GM19239 (cell line): ENCODE measurements around the gene SLC4A5.

Source experiments
- DNase-seq: peaks from one replicate; pipeline ENCODE4 v3.0.0; 2011; ENCODE audit warnings: low spot score; ENCODE audit not compliant: insufficient read length
- FAIRE-seq: peaks from 2 replicates; lab custom pipeline; 2011; peaks lifted over from hg19 to GRCh38; lab: Jason Lieb, UNC

Gene SLC4A5

DNA sequence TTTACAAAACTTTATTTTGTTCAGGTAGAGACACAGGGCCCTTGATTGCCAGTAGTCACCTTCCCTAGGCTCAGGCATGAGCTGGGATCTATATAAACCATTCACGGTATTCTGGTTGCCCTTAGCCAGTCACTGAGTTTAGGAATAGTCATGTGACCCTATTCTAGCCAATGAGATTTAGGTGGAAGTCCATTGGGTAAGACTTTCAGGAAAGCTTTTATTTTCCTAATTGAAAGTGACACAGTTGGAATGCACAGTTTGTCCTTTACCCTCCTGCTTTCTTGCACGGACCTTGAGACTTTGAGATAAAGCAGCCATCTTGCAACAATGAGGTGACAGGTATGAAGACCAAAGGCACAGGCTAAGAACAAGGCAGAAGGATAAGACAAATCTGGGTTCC, 21.5 kb downstream of the SLC4A5 start:
- FAIRE-seq (no peak), DNase-seq (no peak)

DNA sequence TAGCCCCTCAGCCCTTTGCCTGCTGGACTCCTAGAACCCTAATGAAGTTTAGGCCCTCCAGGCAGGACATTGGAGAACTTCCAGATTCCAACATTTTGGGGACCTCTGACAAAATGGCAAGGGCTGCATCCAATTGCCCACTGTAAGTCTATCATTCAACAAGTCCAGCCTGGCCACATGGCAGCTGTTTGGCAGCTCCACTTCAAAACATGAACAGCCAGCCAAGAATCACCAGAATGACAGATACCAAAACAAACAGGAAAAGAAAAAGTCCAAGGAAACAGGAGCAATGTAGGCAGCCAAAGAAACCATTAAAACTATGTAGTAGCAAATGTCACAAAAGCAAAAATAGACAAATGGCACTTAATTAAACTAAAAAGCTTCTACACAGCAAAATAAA, 25.5 kb downstream of the SLC4A5 start:
- FAIRE-seq (no peak), DNase-seq (no peak)

DNA sequence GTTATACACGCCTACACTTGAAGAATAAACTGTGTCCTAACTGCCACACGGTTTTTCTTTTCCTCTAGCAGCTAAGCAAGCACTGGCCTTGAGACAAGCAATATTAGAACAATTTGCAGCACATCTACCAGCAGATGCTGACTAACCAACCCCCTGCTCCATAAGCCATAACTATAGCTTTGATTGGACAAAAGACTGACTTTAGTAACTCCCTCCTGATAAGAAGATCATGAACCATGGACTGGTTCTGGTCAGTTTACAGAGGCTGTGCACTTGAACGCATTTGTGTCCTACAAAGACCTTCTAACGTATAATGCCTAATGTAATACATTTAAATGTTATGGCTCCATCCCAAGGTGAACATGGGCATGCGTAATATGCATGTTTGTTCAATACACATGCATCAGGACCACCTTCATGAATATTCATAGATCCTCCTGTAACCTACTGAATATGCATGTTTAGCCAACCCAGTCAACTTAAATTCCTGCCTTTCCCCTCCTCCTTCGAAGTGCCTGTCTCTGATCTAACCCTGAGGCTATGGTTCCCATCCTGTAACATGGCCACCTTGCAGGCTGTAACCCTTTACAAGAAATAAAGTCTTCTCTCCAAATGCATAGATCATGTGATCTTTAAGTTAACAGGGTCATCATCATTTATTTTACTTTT, 26.5 kb downstream of the SLC4A5 start:
- FAIRE-seq (peak; percentile 31), DNase-seq (no peak)

DNA sequence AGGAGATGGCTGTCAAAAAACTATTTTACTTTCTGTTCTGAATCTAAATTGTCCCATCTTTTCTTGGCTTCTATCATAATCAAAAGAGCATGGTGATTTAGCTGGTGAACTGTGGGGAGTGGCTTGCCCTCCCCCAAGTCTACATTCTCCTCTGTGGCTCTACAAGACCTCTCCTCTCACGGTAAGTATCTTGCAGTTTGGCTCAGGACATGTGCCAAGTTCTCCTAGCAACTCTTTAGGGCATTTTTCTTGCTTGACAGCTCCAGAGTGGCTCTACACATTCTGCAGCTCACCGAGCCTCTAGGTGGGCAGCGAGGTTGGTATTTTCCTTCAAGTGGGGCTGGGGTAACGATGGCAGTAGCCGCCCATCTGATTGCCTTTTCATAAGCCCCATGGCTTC, 29.1 kb downstream of the SLC4A5 start:
- DNase-seq: no peak
- no peak for FAIRE-seq

DNA sequence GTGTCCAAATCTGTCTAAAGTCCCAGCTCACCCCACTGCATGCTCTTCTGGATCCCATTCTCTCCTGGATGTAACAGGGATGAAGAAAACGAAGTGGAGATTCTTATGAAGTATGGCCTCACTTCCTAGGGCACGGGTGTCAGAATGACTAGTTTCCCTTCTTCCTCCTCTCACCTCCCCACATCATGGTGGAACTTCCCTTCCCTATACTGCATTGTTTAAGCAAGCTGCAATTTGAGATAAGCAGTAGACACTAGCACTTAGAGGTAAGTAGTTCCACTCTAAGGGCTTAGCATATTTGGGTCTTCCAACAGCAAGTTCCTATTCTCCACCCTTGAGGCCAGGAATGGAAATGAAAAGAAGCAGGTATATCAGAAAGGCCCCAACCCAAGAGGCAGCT, 29.7 kb downstream of the SLC4A5 start:
- DNase-seq (no peak), FAIRE-seq (no peak)

DNA sequence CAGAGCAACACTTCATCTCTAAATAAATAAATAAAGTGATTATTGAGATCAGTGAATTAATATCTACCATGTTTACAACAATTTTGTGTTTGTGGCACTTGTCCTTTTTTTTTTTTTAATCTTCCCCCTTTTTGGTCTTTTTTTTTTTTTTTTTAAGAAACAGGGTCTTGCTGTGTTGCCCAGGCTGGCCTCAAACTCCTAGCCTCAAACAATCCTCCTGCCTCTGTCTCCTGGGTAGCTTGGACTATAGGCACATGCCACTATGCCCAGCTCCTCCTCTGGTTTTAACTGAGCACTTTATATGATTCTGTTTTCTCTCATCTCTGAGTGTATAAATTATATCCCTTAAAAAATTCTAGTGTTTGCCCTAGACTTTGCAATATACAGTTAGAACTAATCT, 30.3 kb downstream of the SLC4A5 start:
- DNase-seq (no peak), FAIRE-seq (no peak)

DNA sequence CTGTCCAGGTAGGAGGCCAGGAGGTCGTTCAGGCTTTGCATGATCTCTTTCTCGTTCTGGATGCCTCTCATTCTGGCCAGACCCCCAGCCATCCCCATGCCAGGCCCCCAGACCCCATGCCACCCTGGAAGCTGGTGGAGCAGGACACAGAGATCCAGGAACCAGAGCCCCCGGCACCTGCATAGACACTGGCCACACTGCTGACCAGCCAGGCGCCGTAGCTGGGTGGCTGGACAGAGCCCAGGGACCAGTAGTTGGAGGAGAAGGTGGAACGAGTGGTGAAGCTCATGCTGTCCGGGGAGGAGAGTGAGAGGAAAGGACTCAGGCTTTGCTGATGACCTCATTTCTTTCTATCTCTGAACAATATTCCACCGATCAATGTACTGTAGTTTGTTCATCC, 35.5 kb downstream of the SLC4A5 start:
- FAIRE-seq: no peak
- DNase-seq: no peak

DNA sequence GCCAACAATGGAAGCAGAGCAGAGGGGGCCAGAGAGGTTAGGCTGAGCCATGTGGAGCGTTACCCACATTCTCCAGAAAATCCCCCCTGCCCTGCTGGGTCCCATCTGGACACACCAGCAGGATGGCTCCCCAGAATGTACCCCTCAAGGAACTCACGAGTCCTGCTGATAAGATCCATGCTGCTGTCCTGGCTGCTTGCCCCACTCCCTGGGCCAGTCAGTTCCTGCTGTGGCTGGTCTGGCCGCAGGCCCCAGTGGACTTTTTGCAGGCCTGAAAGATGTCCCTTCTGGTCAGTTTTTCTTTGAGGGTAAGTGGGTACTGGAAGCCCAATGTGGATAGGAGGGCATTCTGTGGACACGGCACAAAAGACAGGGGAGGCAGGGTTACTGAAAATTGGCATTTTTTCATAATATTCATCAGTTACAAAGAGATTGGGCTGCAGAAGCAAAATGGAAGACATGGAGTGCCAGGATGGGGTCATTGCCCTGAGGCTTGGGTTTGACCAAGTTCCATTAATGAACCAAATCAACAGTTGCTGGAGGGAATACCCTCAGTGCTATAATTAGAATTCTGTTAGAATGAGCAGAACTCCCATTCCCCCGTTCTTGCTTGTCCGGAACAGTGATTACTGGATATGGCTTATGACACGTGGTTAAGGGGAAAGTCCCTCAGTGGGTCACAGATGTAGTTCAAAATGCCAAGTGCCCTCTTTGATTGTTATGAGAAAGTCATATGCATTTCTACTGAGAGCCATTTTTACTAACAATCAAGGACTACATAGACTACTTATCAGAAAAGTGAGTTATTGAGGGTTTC, 38.7 kb downstream of the SLC4A5 start:
- FAIRE-seq: no peak
- DNase-seq: no peak

DNA sequence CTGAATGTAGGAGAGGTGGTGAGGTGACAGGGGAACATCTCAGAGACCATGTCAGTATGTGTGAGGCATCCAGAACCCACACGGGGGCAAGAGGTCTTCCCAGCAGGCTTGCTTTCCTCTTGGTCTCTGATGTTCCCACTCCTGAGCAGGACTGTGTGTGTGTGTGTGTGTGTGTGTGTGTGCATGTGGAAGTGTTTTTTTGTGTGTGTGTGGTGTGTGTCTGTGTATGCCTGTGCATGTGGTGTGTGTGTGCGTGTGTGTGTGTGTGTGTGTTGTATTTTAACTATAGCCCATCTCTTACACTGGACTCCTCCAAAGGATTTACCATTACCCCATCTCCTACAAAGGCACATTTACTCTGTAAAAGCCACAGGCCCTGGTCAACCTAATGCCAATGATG, 40.4 kb downstream of the SLC4A5 start:
- FAIRE-seq (no peak), DNase-seq (no peak)

DNA sequence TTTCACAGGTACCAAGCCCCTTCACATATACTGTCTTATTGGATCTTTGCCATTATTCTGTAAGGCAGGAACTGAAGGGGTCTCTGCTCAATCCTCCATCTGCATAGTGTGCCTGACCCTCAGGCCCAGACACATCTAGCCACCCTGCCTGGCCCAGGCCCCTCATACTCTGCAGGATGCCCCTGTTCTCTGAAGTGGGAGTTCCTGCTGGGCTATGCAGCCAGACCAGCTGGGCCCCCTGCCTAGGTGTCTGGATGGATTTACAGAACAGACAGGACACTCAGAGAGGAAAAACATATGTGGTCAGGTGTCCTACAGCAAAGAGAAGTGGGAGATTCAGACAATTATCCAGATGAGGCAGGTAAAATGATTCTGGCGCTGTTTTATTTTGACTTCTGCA, 42.0 kb downstream of the SLC4A5 start:
- FAIRE-seq: no peak
- no peak for DNase-seq

DNA sequence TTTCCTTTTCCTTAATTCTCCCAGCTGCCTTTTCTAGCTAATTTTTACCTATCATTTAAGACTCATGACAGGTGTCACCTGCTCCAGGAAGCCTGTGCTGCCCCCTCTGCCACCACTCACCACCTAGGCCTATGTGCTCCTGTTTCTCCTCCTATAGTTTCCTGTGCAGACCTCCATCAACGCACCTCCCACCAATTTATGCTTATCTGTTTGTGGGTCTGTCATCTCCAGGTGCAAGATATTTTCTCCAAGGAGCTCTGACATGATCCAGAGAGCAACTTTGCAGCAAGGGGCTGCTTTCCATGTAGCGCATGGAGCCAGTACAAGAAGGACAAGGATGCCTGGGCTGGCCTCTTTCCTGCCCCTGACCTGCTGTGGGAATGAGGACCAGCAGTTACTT, 42.7 kb downstream of the SLC4A5 start:
- no peak for DNase-seq
- FAIRE-seq: no peak

DNA sequence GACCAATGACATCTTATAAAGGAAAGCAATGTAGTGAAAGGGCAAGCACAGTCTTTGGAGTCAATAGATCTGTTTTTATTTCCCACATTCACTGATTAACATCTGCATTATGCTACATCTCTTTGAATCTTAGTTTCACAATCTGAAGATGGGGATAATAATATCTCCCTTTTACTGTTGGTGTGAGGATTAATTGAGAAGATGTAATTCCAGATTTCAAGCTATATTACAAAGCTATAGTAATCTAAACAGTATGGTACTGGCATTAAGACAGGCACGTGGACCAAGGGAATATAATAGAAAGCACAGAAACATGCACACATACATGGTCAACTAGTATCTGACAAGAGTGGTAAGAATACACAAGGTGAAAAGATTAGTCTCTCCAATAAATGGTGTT, 45.3 kb downstream of the SLC4A5 start:
- DNase-seq: no peak
- FAIRE-seq: no peak

DNA sequence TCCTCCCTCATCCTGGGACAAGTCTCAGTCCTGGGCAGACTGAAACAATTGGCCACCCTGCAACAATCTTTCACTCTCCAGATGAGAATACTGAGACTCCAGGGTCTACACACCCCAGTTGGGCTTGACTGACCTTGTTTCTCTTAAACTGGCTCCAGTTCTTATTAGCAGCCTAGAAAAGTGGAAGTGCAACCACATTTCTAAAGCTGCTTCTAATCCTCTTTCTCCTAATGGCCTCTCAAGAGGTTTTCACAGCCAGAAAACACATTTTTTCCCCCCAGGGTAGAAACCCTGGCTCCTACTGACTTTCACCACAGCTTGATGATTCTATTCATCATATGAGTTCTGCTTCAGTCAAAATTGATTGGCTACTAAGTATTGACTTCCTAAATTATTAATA, 45.8 kb downstream of the SLC4A5 start:
- FAIRE-seq (no peak), DNase-seq (peak; percentile 15)

DNA sequence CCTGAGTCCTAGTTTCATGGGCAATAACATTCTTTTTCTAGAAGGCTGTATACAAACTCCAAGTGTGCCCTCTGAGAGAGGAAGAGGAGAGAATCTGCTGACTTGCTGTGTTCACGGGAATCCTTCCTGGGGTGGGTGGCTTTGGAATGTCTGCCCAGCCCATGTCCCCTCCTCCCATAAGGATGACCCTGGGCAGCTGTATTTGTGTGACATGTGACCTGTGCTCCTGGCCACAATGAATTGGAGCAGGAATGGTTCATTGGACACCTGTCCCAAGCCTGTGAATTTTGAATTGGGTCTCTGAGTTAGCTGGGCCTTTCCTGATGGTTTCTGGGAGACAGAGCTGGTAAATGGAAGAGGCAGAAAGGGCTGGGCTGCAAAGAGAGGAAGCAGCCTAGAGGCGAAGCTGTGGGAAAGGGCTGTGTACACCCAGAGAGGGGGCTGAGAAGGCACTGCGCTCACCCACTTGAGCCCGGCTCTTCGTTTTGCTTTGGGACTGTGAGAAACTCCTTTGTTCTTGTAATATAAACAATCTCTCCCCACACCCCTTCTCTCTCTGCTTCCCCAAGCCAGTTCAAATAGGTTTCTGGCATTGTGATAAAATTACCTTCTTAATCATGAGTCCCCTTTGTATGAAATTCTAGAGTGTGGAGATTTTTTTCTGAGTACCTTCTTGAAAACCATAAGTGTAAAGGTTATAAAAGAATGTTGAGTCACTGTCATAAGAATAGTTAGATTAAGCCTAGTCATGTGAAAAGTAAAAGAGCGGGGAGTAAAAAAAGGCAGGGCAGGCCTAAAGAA, 49.8 kb downstream of the SLC4A5 start:
- no peak for FAIRE-seq

DNA sequence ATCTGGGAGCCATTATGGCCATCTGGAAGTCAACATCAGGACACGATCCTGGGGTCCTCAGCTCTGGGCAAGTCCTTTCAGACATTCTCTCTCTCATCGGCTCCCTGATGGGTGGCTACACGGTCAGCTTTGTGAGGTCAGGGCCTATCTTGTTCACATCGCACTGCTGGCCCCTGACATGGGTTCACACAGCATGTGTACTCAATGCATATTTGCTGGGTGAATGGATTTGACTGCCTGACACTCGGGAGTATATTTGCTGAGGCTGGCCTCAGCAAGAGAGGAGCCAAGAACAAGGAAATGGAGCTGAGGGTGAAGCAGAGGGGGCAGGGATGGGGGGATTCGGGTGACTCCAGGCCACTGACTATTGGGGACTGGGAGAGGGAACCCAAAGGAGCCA, 50.5 kb downstream of the SLC4A5 start:
- DNase-seq (no peak), FAIRE-seq (no peak)

More for the DNA sequence above, 49.8 kb downstream of the SLC4A5 start:
- no peak for DNase-seq

DNA sequence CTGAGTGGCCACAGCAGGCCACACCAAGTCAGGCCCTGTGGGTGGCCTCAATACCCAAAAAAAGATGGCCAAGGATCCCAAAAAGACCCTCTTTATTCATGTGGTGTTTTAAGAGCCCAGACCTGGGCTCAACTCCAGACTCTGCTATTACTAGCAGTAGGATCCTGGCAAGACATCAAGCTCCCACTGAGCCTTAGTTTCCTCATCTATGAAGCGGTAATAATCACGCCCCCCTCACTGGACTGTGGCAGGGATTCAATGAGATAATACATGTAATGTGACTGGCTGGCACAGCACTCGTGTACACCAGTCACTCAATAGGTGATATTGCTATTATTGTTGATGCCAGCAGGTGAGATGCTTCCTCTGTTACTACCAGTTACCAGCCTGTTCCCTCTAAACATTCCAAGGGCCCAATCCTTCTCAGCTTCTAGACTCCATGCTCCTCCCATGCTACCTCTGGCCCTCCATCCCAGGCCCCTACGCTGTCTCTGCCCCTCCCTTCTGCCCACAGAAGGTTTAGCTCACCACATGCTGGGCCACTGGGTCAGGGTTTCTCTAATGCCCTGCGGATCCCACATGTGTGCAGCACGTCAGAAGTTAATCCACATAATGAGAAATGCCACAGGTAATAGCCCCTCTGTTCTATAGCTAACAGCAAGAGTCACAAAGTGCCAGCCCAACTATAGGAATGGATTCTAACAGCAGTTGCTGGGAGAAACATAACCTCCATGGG, 51.2 kb downstream of the SLC4A5 start:
- DNase-seq: no peak
- FAIRE-seq: no peak

DNA sequence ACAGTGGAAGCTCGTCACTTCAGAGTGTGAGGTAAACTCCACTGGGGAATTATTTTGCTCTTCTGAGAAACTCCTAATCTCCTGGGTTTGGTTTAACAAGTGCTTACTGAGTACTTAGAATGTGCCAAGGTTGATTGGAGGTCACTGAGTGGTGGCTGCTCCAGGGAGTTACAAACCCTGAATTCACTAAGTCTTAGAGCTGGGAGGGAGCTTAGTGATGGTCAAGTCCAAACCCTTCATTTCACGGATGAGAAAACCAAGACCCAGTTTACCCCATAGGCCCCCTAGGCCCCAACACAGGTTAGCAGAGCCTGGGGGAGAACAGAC, 52.0 kb downstream of the SLC4A5 start:
- DNase-seq: no peak
- FAIRE-seq: no peak

DNA sequence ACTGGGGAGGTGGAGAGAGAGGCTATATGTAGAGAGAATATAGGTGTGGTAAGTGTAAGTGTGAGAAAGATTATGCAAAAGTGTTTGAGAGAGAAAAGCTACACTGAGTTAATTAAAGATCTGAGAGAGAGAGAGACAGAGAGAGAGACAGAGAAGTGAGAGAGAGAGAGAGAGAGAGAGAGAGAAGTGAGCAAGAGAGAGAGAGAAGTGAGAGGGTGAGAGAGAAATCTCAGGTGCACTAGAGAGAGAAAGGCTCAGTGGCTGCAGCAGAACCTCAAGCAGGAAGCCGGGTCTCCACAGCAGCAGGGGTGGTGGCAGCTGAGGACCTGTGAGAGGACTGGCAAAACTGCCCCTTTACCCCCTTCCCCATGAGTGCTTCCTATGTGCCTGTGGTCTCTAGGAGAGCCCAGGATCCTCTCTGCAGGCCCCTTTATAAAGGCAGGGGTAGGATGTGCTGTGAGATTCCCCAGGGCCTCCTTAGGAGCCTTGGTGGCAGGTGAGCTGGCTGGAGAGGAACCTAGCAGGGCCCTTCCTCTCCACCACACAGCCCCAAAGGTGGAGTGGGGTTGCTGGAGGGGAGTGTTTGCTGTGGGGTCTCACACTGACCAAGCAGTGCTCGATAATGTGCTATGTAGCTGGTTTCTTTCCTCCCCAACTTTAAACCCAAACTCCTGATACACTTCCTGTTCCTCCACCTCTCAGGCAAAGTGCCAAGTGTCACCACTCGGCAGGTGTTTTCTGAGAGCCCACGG, 52.6 kb downstream of the SLC4A5 start:
- FAIRE-seq (peak; percentile 67), DNase-seq (peak; percentile 32)

DNA sequence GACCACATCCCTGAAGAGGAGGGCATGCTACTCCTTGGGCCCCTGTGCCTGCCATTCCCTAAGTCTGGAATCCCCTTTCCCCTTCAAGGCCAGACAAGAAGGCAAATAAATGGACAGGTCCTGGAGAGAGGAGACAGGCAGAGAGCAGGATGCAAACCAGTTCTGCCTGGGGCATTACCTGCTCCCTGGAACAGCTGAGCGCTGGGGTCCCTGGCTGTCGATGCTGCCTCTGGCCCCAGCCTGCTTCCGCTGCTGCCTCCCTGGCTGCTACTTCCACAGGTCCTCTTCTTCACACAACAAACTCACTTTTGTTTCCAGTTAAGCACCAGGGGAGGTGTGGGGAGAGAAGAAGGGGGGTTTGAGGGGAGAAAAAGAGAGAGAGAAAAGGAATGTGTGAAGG, 53.1 kb downstream of the SLC4A5 start:
- FAIRE-seq: no peak

DNA sequence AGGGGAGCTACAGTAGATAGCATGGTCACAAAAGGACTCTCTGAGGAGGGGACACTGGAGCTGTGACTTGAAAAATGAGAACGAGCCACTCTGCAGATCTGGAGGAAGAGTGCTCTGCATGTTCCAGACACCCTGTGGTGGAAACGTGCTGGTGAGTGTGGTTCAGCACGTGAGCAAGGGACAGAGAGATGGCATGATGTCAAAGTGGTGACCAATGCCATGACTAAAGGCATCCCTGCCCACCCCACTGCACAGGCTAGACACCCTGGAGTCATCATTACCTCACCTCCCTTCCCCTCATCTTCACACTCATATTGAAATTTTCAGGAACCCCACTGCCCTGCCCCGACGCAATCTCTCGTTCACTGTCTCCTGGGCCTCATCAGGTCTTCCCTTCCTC, 56.5 kb downstream of the SLC4A5 start:
- FAIRE-seq: no peak
- no peak for DNase-seq

More for the DNA sequence above, 53.1 kb downstream of the SLC4A5 start:
- no peak for DNase-seq
